Activated CD8-positive, alpha-beta memory T cell treated with anti-CD3 and anti-CD28 coated beads for 36 hours (primary cell): Measurements from ENCODE around the gene TTLL5. TPM values are rescaled to one million over a fixed set of nuclear protein-coding genes. Genes with fewer than 3 reads are reported as not detected.
"Not testable (repeated sequence)": the region's sequence is repeated elsewhere in the genome, so short reads cannot be mapped to it uniquely, and the experiment has no call there.

Experiments
- CTCF ChIA-PET: fragments of 350-600 bp; sonication (Branson Sonifier 250); formaldehyde crosslinking; loops from one replicate; lab custom pipeline; 2021; ENCODE audit warnings: antibody characterized with exemption; lab: Charles Lee
- POLR2A ChIA-PET: fragments of 350-600 bp; sonication (Branson Sonifier 250); formaldehyde crosslinking; loops from one replicate; lab custom pipeline; 2021; ENCODE audit warnings: antibody characterized with exemption; lab: Charles Lee
- total RNA-seq, 2 experiments: library from RNA; stranded (reverse); gene quantifications; one replicate each; pipeline ENCODE4 v1.2.3, GENCODE V29; 2021

Gene TTLL5
- total RNA-seq, 2 experiments from 2014 or later: 32.2 to 39.2 TPM

GRCh38 chr14:75844486-75844885, 183.4 kb downstream of the TTLL5 start:
- POLR2A ChIA-PET: no interaction called here
- CTCF ChIA-PET: interaction anchor here (0.6 kb wide), 1 partner anchor 135 kb away, joined by 5 read pairs; no protein-coding TSS in a partner anchor

DNA sequence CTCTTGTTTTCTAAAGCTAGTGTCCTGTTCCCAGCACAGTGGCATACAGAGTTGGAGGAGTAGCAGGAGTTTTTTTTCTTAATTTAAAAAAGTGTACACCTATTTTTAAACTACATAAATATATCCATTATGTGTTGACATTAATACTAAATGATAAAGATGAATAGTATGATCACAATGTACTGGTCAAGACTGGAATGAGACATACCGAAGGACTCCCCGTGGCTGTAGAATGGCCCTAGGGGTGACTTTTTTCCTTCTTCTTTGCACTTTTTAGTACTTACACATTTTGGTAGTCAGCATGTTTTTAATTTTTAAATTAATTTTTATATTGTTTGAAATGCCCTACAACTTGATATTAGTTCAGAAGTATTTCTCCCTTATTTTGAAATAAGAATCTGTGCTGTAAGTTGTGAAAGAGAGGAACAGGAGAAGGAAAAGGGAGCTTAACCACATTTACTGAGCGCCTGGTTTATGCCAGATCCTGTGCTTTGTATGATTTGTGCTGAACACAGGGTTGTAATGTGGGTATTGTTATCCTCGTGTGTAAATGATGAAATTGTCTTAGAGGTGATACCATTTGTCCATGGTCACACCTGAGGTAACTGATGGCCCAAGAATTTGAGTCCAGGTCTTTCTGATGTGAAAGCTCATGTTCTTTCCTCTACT, 184.2 kb downstream of the TTLL5 start:
- CTCF ChIA-PET: no interaction called here
- POLR2A ChIA-PET: no interaction called here

- CTCF ChIA-PET: interaction anchor here (0.7 kb wide), 1 partner anchor 844 kb away, joined by 3 read pairs; no protein-coding TSS in a partner anchor
- POLR2A ChIA-PET: not testable (repeated sequence)
These were observed 185.6 kb downstream of the TTLL5 start for GRCh38 chr14:75846694-75847093.

- CTCF ChIA-PET: no interaction called here
These were observed 186.5 kb downstream of the TTLL5 start for GRCh38 chr14:75847584-75847983.

GRCh38 chr14:75848167-75848913, 187.3 kb downstream of the TTLL5 start:
- ChIA-PET CTCF (no interaction called here), POLR2A (no interaction called here)

More at GRCh38 chr14:75847584-75847983, 186.5 kb downstream of the TTLL5 start:
- POLR2A ChIA-PET: no interaction called here

GRCh38 chr14:75849300-75849895, 188.4 kb downstream of the TTLL5 start:
- POLR2A ChIA-PET: no interaction called here
- CTCF ChIA-PET: no interaction called here

GRCh38 chr14:75851574-75851866, 190.5 kb downstream of the TTLL5 start:
- POLR2A ChIA-PET: no interaction called here
- CTCF ChIA-PET: no interaction called here

DNA sequence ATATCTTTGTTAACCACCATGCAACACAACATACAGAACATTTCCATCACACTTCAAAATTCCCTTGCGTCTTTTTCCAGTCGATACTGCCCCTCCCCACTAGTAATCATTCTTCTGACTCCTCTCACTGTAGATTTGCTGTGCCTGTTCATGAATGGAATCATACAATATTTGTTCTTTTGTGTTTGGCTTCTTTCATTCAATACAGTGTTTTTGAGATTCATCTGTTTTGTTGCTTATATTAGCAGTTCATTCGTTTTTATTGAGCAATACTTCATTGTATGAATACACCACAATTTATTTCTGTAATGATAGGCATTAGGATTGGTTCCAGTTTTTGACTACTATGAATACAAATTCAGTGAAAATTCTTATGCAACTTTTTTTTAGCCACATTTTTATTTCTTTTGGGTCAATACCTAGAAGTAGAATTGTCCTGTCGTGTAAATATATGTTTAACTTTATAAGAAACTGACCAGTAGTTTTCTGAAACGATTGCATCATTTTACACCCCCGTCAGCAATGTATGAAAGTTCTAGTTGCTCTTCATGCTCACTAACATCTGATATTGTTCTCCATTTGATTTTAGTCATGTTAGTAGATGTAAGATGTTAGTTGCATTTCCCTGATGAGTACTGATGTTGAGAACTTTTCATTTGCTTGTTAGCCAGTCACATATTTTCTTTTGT, 193.2 kb downstream of the TTLL5 start:
- CTCF ChIA-PET: no interaction called here
- POLR2A ChIA-PET: no interaction called here

GRCh38 chr14:75857199-75857598, 196.2 kb downstream of the TTLL5 start:
- CTCF ChIA-PET: no interaction called here
- POLR2A ChIA-PET: no interaction called here

GRCh38 chr14:75858362-75858761, 197.3 kb downstream of the TTLL5 start:
- CTCF ChIA-PET: no interaction called here
- POLR2A ChIA-PET: no interaction called here

DNA sequence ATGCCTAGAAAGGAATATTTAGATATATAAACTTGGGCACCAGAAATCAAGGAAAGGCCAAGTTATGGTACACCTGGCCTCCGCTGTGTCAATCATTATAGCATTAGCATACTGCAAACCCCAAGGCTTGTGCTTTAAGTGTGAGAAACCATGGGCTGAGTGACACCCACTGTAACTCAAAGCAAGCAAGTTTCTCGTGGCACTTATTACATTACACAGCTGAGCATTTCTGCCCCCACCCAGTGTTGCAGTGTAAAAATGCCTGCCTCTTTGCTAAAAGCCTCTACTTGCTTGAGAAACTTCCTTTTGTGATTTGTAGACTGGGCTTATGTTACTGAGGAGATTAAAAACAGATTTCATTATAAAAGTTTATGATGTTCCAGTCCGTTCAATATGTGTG, 198.7 kb downstream of the TTLL5 start:
- CTCF ChIA-PET: no interaction called here
- POLR2A ChIA-PET: no interaction called here

DNA sequence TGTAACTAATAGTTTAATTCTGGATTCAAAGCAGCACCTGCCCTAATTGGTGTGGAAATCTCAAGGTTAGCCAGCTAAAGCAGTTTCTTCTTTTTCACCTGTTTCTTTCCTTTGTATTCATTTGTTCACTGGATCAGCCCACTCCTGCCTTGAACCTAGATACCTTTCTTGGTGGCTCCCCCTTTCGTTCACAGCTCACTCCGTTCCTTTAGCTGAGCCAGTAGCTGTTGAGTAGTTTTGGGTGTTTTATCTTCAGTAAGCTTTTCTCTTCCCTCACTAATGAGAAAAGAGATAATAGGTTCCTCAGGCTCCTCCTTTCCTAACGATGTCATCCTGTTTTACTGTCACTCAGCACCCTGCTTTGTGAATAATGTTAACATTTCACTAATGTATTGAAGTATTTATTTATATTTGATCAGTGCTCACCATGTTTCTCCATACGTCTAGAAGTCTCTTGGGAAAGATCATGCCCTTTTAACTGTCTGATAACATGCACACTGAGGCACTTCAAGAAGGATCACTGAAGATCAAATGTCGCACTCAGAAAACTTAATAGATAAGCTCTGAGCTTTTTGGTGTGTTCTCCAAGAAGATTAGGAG, 199.6 kb downstream of the TTLL5 start:
- ChIA-PET CTCF (no interaction called here), POLR2A (no interaction called here)

DNA sequence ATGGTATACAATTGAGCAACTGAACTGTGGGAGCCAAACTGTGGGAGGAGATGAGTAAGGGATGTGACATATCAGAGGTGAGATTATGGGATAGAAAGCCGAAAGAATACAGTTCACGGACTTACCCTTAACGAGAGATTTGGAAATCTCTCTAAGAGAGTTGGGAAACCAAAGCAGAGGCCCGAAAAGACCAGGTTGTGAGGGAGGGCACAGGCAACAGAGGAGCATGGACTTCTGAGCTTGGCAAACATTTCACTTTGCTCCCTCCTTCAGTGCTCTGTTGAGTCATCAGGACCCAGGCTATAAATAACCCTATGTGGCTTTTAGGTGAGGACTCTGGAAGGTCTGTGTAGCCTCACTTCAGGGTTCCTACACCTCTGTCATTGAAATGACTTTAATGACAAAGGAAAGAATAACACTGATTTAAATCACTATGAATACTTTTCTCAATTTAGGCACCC, 200.1 kb downstream of the TTLL5 start:
- POLR2A ChIA-PET: no interaction called here
- CTCF ChIA-PET: no interaction called here

DNA sequence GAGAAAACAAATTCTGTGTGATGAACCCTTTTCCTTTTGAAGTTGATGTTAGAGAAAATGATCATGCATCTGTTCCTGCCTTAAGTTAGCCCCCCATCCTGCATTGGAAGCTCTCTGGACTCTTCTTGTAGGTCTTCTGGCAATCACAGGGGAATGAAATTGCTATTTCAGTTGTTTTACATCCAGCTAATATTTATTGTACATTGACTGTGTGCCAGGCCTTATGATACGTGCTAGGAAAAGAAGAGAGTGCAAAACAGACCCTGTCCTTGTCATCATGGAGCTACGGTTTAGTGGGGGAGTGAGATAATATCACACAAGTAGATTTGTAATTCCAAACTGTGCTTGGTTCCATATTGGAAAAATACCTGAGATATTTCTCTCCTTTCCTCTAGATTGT, 202.2 kb downstream of the TTLL5 start:
- ChIA-PET POLR2A (no interaction called here), CTCF (interaction anchor here (1.0 kb wide), 1 partner anchor 119 kb away, joined by 3 read pairs; the partner anchor contains the start of gene TGFB3)

DNA sequence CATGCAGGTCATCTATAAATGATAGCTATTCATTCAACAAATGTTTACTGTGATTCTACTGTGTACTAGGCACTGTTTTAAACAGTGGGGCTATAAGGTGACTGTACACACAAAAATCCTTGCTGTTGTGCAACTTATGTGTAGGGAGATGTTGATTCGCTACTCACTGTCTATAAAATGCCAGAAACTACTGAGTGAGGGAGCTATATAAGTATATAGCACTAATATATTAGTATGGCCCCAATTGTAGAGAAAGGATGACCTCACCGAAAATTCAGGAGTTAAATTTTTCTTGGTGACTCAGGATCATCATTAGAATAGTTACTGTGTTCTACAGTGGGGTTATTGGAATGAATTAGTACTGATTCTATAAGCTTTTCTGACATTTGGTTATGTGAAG, 203.3 kb downstream of the TTLL5 start:
- CTCF ChIA-PET: no interaction called here
- POLR2A ChIA-PET: no interaction called here

DNA sequence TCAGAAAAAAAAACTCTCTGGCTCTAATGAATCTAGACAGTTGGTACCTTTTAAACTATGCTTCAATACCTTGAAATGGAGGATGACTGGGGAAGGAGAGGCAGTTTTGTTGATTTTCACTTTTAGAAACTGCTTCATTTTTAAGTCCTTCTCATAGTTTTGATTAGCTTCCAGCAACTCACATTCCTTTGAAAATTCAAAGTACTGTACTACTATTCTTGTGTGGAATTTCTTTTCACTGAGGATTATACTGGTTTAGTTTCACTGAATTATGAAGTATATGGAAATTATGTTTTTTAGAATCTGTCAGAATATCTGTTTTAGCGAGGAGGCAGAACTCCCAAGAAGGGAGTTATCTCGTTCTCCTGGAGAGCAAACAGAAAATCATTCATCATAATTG, 204.5 kb downstream of the TTLL5 start:
- POLR2A ChIA-PET: no interaction called here
- CTCF ChIA-PET: no interaction called here

DNA sequence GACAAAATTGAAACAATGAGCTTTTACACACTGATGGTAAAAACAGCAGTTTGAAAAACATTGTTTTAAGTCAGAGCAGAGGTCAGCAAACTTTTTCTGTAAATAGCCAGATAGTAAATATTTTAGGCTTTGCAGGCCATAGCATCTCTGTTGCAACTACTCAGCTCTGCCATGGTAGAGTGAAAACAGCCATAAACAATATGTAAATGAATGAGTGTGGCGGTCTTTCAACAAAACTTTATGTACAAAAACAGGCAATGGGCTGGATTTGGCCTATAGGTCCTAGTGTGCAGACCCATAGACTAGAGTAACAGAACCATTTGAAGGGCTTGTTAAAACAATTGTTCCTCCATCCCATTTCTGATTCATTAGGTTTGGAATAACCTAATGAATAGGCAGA, 205.9 kb downstream of the TTLL5 start:
- CTCF ChIA-PET: no interaction called here
- POLR2A ChIA-PET: no interaction called here

- ChIA-PET CTCF (no interaction called here), POLR2A (no interaction called here)
These were observed 210.3 kb downstream of the TTLL5 start for GRCh38 chr14:75871181-75871880.

DNA sequence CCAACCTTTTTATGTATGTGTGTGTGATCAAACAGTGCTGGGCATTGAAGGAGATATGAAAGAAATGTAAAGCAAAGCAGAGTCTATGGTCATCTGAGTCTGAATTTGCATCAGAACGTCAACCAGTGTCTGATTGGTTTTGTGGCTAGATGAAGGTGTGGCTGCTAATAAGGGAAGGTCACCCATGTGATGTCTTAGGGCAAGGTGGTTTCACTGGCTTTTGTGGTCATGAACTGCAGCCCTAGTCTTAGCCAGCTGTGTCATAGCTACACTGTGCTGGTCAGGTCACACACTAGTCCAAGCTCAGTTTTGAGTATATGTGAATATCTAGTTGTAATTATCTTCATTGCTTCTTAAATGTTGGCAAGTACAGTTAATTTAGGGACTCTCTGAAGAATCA, 214.9 kb downstream of the TTLL5 start:
- POLR2A ChIA-PET: no interaction called here

More for the DNA sequence above, 214.9 kb downstream of the TTLL5 start:
- CTCF ChIA-PET: no interaction called here
